NB4 (cell line): ENCODE data around the gene AGT.

Experiments
- DNase-seq: peaks from one replicate; pipeline ENCODE4 v3.0.0; 2010; ENCODE audit warnings: low read depth
- H3K4me3 ChIP-seq: one replicate; pipeline ENCODE4 v1.5.1; 2011; ENCODE audit warnings: mild to moderate bottlenecking, low read depth, low read length, moderate library complexity
- CTCF ChIP-seq: IDR thresholded peaks from one replicate; pipeline ENCODE4 v1.5.1; 2012; ENCODE audit warnings: low read depth, low read length
- MYC ChIP-seq: IDR thresholded peaks from 2 replicates; pipeline ENCODE4 v1.6.1; 2011; ENCODE audit warnings: low read depth, low read length
- POLR2A ChIP-seq: IDR thresholded peaks from 2 replicates; pipeline ENCODE4 v1.6.1; 2011; ENCODE audit warnings: mild to moderate bottlenecking; ENCODE audit not compliant: insufficient read length; ENCODE audit errors: extremely low read depth
- TF ChIP-seq, protein P1 (sequence below): IDR thresholded peaks from 2 replicates; pipeline ENCODE4 v1.6.1; 2011; ENCODE audit warnings: low read depth, low read length

The AGT gene

DNA sequence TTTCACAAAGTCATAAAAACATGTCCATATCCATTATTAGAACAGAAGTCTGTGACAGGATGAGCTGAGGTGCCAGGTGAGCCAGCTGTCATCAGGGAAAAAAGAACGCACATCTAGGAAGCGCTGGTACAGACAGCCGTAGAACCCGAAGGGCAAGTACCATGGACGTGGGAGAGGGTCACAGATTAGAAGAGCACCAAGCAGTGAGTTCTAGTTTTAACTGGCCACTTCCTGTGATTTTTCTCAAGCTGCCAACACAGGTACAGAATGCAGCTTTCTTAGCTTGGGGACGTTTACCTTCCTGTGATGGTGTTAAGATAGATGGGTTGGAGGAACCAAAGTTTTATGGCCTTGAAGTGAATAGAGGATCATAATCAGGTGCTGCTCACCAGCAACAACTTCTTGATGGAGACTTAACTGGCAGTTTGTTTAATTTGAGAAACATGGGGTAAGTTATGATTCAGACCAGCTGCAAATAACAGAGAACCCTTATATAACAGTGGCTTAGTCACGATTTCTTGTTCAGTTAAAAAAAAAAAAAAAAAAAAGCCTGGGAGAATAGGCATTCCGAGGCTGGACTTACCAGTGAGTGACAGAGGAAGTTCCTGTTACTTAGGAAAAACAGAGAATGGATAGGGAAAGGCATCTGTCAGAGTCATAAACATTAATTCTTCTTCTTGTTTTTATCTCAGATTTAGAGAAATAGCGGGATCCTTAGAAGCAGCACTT, 30.9 kb downstream of the AGT start:
- TF ChIP-seq POLR2A (no peak), CTCF (no peak)
- TF ChIP-seq, protein P1, sequence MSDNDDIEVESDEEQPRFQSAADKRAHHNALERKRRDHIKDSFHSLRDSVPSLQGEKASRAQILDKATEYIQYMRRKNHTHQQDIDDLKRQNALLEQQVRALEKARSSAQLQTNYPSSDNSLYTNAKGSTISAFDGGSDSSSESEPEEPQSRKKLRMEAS: no peak
- DNase-seq: no peak
- no peak overlapping the region for H3K4me3 ChIP-seq

DNA sequence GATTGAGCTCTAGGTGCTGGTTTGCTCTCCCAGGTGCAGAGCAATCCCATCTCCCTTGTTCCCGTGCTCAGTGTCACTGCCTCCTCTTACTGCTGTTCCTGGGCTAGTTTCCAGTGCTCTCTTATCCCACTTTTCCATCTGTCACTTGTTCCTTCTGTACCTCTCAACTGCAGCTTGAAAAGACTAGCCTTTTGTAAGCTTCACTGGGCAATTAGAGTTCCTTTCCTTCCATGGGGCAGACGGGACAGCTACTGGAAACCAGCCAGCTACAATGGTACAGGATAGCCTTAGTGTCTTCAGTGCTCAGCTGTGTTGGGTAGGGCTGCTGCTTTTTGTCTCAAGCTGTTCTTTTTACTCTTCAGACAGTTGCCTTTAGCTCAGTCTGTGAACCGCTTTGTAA, 31.6 kb downstream of the AGT start:
- no peak overlapping the region for H3K4me3 ChIP-seq
- no peak for DNase-seq
- TF ChIP-seq POLR2A (no peak), MYC (no peak), CTCF (no peak)
- TF ChIP-seq, protein P1: no peak

DNA sequence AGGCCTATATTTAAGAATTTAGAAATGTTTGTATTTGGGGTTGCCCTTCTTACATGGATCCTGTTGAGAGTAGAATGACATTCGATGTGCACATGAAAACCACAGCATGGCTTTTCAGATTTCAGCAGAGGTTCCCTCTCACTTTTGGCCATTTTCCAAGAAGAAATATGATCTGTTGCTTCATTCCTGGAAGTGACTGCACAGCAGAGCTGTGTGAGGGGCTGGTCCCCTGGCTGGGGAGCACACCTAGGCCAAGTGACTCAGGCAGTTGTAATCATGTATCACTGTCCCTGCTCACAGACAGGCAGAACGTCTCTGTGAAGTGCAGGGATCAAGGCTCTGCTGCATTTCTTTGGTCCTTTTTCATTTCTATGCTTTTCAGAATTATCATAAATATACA, 32.3 kb downstream of the AGT start:
- DNase-seq: no peak
- H3K4me3 ChIP-seq: no peak overlapping the region
- no peak for TF ChIP-seq POLR2A

DNA sequence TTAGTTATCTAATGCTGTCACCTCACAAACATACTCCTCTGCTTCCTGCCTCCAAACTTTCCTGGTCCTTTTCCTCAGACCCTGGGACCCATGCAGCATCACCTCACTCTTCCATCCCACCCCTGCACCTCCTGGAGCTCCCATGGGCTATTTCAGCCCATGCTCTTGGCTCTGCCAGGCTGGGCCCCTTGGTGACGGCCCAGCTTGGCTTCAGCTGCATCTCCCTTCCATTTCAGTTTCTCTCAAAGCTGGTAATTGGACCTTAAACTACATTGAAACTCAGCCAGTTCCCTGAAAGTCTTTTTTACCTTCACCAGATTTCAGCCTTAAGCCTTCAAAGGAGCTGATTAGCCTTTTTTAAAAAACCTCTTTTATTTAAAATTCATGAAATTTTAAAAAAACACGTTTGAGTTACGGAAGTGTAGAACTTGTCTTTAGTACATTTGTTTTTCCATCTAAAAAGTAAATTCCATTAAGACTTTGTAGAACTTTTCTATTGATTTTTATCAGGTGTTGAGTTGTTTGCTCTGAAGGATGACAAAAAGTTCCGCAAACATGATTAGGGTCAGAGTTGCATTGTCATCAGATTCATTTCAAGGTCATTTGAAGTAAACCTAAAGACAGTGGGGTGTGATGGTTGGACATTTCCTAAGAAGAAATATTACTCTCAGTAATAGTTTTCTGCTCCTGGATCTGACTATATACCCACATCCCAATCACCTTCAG, 33.5 kb downstream of the AGT start:
- no peak overlapping the region for H3K4me3 ChIP-seq
- TF ChIP-seq MYC: no peak
- no peak for TF ChIP-seq POLR2A
- TF ChIP-seq CTCF: no peak
- TF ChIP-seq, protein P1: no peak
- DNase-seq: no peak

- no peak overlapping the region for H3K4me3 ChIP-seq
- TF ChIP-seq CTCF: no peak
- TF ChIP-seq, protein P1: no peak
- no peak for TF ChIP-seq MYC
- TF ChIP-seq POLR2A: no peak
- DNase-seq: no peak
These were observed 34.1 kb downstream of the AGT start for GRCh38 chr1:230679825-230680224.

- TF ChIP-seq CTCF: no peak
- TF ChIP-seq, protein P1: no peak
- no peak for TF ChIP-seq MYC
- DNase-seq: no peak
These were observed 34.7 kb downstream of the AGT start for GRCh38 chr1:230679192-230679591.

More at GRCh38 chr1:230679192-230679591, 34.7 kb downstream of the AGT start:
- H3K4me3 ChIP-seq: no peak overlapping the region
